Neuronal stem cell (in vitro differentiated cells): ENCODE measurements around the gene ZNF726.
"Not testable (repeated sequence)": the region's sequence is repeated elsewhere in the genome, so short reads cannot be mapped to it uniquely, and the experiment has no call there.

Source experiments
- DNase-seq: peaks from one replicate; pipeline ENCODE4 v3.0.0-alpha.2; 2013; ENCODE audit warnings: low spot score
- H2AFZ ChIP-seq: one replicate; pipeline ENCODE4 v1.6.1; 2013; ENCODE audit warnings: mild to moderate bottlenecking, low read length, inconsistent platforms
- H2AK5ac ChIP-seq: 2 replicates; pipeline ENCODE4 v1.6.1; 2013; ENCODE audit warnings: low read depth, mild to moderate bottlenecking, inconsistent platforms, low read length, moderate library complexity, mixed read lengths
- H2BK120ac ChIP-seq: 2 replicates; pipeline ENCODE4 v1.6.1; 2013; ENCODE audit warnings: low read depth, mild to moderate bottlenecking, inconsistent platforms, low read length, moderate library complexity, mixed read lengths
- H2BK12ac ChIP-seq: one replicate; pipeline ENCODE4 v1.6.1; 2013; ENCODE audit warnings: low read length, inconsistent platforms
- H2BK15ac ChIP-seq: 2 replicates; pipeline ENCODE4 v1.6.1; 2013; ENCODE audit warnings: mild to moderate bottlenecking, low read length, inconsistent platforms, mixed read lengths
- H2BK5ac ChIP-seq: one replicate; pipeline ENCODE4 v1.6.1; 2013; ENCODE audit warnings: inconsistent platforms, mild to moderate bottlenecking, low read length, moderate library complexity
- H3K14ac ChIP-seq: one replicate; pipeline ENCODE4 v1.6.1; 2013; ENCODE audit warnings: low read length, inconsistent platforms
- H3K18ac ChIP-seq: 2 replicates; pipeline ENCODE4 v1.6.1; 2013; ENCODE audit warnings: low read length, inconsistent platforms
- H3K23ac ChIP-seq: 2 replicates; pipeline ENCODE4 v1.6.1; 2013; ENCODE audit warnings: low read depth, mild to moderate bottlenecking, mixed read lengths, low read length, inconsistent platforms; ENCODE audit not compliant: poor library complexity
- H3K27ac ChIP-seq: replicated peaks from 3 replicates; pipeline ENCODE4 v1.5.1; 2013; ENCODE audit warnings: low read length, inconsistent platforms
- H3K27me3 ChIP-seq, 3 experiments: 2 replicates each; pipeline ENCODE4 v1.6.1; 2013; ENCODE audit warnings: low read length in 3 of 3, mild to moderate bottlenecking in 2 of 3, inconsistent platforms in 1 of 3, low read depth in 1 of 3, mixed read lengths in 1 of 3, moderate library complexity in 1 of 3; ENCODE audit not compliant: control insufficient read depth in 3 of 3, insufficient read depth in 3 of 3
- H3K36me3 ChIP-seq, 2 donors: replicated peaks in 1 of 2; 2 replicates each; pipeline ENCODE4 v1.6.1; 2013; ENCODE audit warnings: low read length in 2 of 2; ENCODE audit not compliant: control insufficient read depth in 2 of 2, insufficient read depth in 2 of 2
- H3K4ac ChIP-seq: 2 replicates; pipeline ENCODE4 v1.6.1; 2013; ENCODE audit warnings: inconsistent platforms, mild to moderate bottlenecking, low read length, moderate library complexity
- H3K4me1 ChIP-seq, 2 donors: 1 replicate in 1 of 2; 2 replicates in 1 of 2; pipeline ENCODE4 v1.6.1; 2013; ENCODE audit warnings: low read length in 2 of 2, low read depth in 1 of 2; ENCODE audit not compliant: control insufficient read depth in 2 of 2, insufficient read depth in 1 of 2
- H3K4me2 ChIP-seq: one replicate; pipeline ENCODE4 v1.6.1; 2013; ENCODE audit warnings: mild to moderate bottlenecking, low read length, inconsistent platforms; ENCODE audit not compliant: insufficient read depth, poor library complexity, severe bottlenecking
- H3K4me3 ChIP-seq, 2 donors: 2 replicates each; pipeline ENCODE4 v1.5.1; 2013; ENCODE audit warnings: low read length in 2 of 2, mild to moderate bottlenecking in 2 of 2, inconsistent platforms in 1 of 2, moderate library complexity in 1 of 2
- H3K79me1 ChIP-seq: one replicate; pipeline ENCODE4 v1.6.1; 2013; ENCODE audit warnings: low read depth, mild to moderate bottlenecking, inconsistent platforms, low read length, moderate library complexity
- H3K9ac ChIP-seq: one replicate; pipeline ENCODE4 v1.6.1; 2013; ENCODE audit warnings: mild to moderate bottlenecking, low read depth, low read length, inconsistent platforms; ENCODE audit not compliant: poor library complexity
- H3K9me3 ChIP-seq, 2 donors: replicated peaks in 1 of 2; 2 replicates each; pipeline versions ENCODE3 to v1.6.1; 2013; ENCODE audit warnings: low read length in 2 of 2, mild to moderate bottlenecking in 2 of 2, inconsistent platforms in 1 of 2, low read depth in 1 of 2, mixed read lengths in 1 of 2, moderate library complexity in 1 of 2; ENCODE audit not compliant: control insufficient read depth in 2 of 2, insufficient read depth in 1 of 2
- H4K8ac ChIP-seq: one replicate; pipeline ENCODE4 v1.6.1; 2013; ENCODE audit warnings: low read depth, mild to moderate bottlenecking, inconsistent platforms, low read length, moderate library complexity
- H4K91ac ChIP-seq: one replicate; pipeline ENCODE4 v1.6.1; 2013; ENCODE audit warnings: low read length, low read depth, mild to moderate bottlenecking, inconsistent platforms; ENCODE audit not compliant: poor library complexity
- WGBS, 2 donors: extraction: QIAGEN DNeasy Blood & Tissue Kit; methylation state at CpG; one replicate each; pipeline ENCODE4 v1.1.7; 2013; ENCODE audit warnings: missing lambda C conversion rate in 2 of 2, mixed read lengths in 1 of 2; ENCODE audit not compliant: insufficient read length in 2 of 2, insufficient replicate concordance in 1 of 2; ENCODE audit errors: extremely low coverage in 2 of 2; 5-methylcytosine and 5-hydroxymethylcytosine counted together

ZNF726 gene

GRCh38 chr19:23963396-23963795 lies 48.7 kb downstream of the ZNF726 start:
- WGBS, 2 donors = no CpG with 5 or more reads among the region's 20 CpGs
- DNase-seq, H3K4me1 ChIP-seq, H3K9me3 ChIP-seq, H2BK15ac ChIP-seq, H4K91ac ChIP-seq, H3K4me2 ChIP-seq, H3K4ac ChIP-seq, H3K27me3 ChIP-seq, H3K18ac ChIP-seq, H2BK12ac ChIP-seq, H2AFZ ChIP-seq, H3K27ac ChIP-seq, H4K8ac ChIP-seq, H3K9ac ChIP-seq, H3K36me3 ChIP-seq, H2BK5ac ChIP-seq, H2AK5ac ChIP-seq, H3K23ac ChIP-seq, H2BK120ac ChIP-seq, H3K79me1 ChIP-seq, H3K14ac ChIP-seq, H3K4me3 ChIP-seq: not testable (repeated sequence)

GRCh38 chr19:23963881-23964280 lies 49.2 kb downstream of the ZNF726 start:
- not testable (repeated sequence) for H2BK5ac ChIP-seq, H3K9ac ChIP-seq, H3K4me2 ChIP-seq, H3K18ac ChIP-seq, H2BK120ac ChIP-seq, H2BK12ac ChIP-seq, H3K36me3 ChIP-seq, H3K4me1 ChIP-seq, H3K9me3 ChIP-seq, H2AK5ac ChIP-seq, H3K14ac ChIP-seq, H4K91ac ChIP-seq, H2AFZ ChIP-seq, H3K23ac ChIP-seq, H4K8ac ChIP-seq, H3K4ac ChIP-seq, H3K27me3 ChIP-seq, H3K79me1 ChIP-seq, H2BK15ac ChIP-seq, DNase-seq, H3K4me3 ChIP-seq, H3K27ac ChIP-seq
- no CpG with 5 or more reads among the region's 25 CpGs for WGBS, 2 donors

- not testable (repeated sequence) for H4K91ac ChIP-seq, H2AK5ac ChIP-seq, H3K4me2 ChIP-seq, H3K9me3 ChIP-seq, H2BK5ac ChIP-seq, H3K79me1 ChIP-seq, H3K4ac ChIP-seq, H3K36me3 ChIP-seq, H2BK120ac ChIP-seq, H3K4me3 ChIP-seq, H2BK15ac ChIP-seq, H3K4me1 ChIP-seq, H4K8ac ChIP-seq, H2AFZ ChIP-seq, H2BK12ac ChIP-seq, H3K27ac ChIP-seq, H3K27me3 ChIP-seq, H3K14ac ChIP-seq, DNase-seq, H3K18ac ChIP-seq, H3K9ac ChIP-seq, H3K23ac ChIP-seq
- WGBS, 2 donors = no CpG with 5 or more reads among the region's 26 CpGs
These were observed 49.6 kb downstream of the ZNF726 start for GRCh38 chr19:23964334-23964733.

GRCh38 chr19:23969630-23970029 lies 54.9 kb downstream of the ZNF726 start:
- Histone ChIP-seq H2BK5ac (no peak overlapping the region), H3K36me3 (no peaks in the 10 kb centered on the region), H3K4ac (no peak overlapping the region), H2AK5ac (no peak overlapping the region), H2AFZ (no peak overlapping the region), H4K8ac (no peak overlapping the region), H2BK120ac (no peak overlapping the region), H3K79me1 (no peaks in the 10 kb centered on the region), H3K9ac (no peak overlapping the region), H3K9me3 (peaks cover 0 to 17% of the 10 kb centered on the region in 2 donors), H3K14ac (no peak overlapping the region), H4K91ac (no peak overlapping the region), H3K4me2 (no peak overlapping the region), H3K23ac (no peak overlapping the region), H3K4me3 (no peak overlapping the region), H2BK12ac (no peak overlapping the region), H3K27ac (no peak overlapping the region), H3K27me3 (no peaks in the 10 kb centered on the region), H3K18ac (no peak overlapping the region), H2BK15ac (no peak overlapping the region), H3K4me1 (no peaks in the 10 kb centered on the region)
- no CpG with 5 or more reads among the region's 2 CpGs for WGBS, 2 donors
- DNase-seq = no peak
